ENCODE data around the gene TSPYL4. TPM values are rescaled to one million over a fixed set of nuclear protein-coding genes. Genes with fewer than 3 reads are reported as not detected.

The TSPYL4 gene
- 51.3 TPM for total RNA-seq

GRCh38 chr6:116253505-116254296 is at the start of gene TSPYL4:
Gene TSPYL4, minus strand, starts transcription at chr6:116254075. Its CDS starts 67 bp downstream, at chr6:116254008.

GRCh38 chr6:116279232-116280160 is 25.6 kb upstream of the TSPYL4 start, which contains the start of gene TSPYL1:
Gene TSPYL1, minus strand, starts transcription at chr6:116279930. Its CDS starts 100 bp downstream, at chr6:116279830.

Other genes with a start within 250 kb of the TSPYL4 start
- gene FRK, start 193.2 kb downstream of the TSPYL4 start, total RNA-seq = 2.3 TPM
- 12.9 TPM for gene NT5DC1, start 153.2 kb downstream of the TSPYL4 start, total RNA-seq
- gene COL10A1, start 127.9 kb downstream of the TSPYL4 start, total RNA-seq = 8.5 TPM
- 77.6 TPM for gene TSPYL1, start 25.9 kb upstream of the TSPYL4 start, total RNA-seq
- gene DSE, start 116.9 kb upstream of the TSPYL4 start, total RNA-seq = 57.2 TPM
- 2.5 TPM for gene CALHM6, start 207.3 kb upstream of the TSPYL4 start, total RNA-seq

Measured in camera-type eye (tissue), 1 donor.